Smooth muscle cell (in vitro differentiated cells): ENCODE results near the gene DYRK2. TPM values are rescaled to one million over a fixed set of nuclear protein-coding genes. Genes with fewer than 3 reads are reported as not detected.

Experiments
- DNase-seq: peaks from one replicate; lab custom pipeline; 2025; ENCODE audit not compliant: unreplicated experiment; lab: John Stamatoyannopoulos, UW
- H2AFZ ChIP-seq: fragments of 200-600 bp; sonication (generic); 2 replicates; pipeline ENCODE4 v1.6.0; 2016; ENCODE audit warnings: antibody characterized with exemption, low read depth, mild to moderate bottlenecking
- H3F3A ChIP-seq: fragments of 200-600 bp; sonication (generic); 2 replicates; pipeline ENCODE4 v1.6.0; 2017; ENCODE audit warnings: antibody characterized with exemption, low read depth
- H3K27ac ChIP-seq: fragments of 200-600 bp; sonication (generic); 2 replicates; pipeline ENCODE4 v1.5.1; 2016; ENCODE audit warnings: low read depth, mild to moderate bottlenecking
- H3K27me3 ChIP-seq: fragments of 200-600 bp; sonication (generic); 2 replicates; pipeline ENCODE4 v1.6.1; 2016; ENCODE audit warnings: low read depth, mild to moderate bottlenecking
- H3K36me3 ChIP-seq: fragments of 200-600 bp; sonication (generic); 2 replicates; pipeline ENCODE4 v1.5.1; 2016; ENCODE audit warnings: low read depth
- H3K4me1 ChIP-seq: fragments of 200-600 bp; sonication (generic); 2 replicates; pipeline ENCODE4 v1.5.1; 2016; ENCODE audit warnings: low read depth
- H3K4me2 ChIP-seq: fragments of 200-600 bp; sonication (generic); 2 replicates; pipeline ENCODE4 v1.6.0; 2016; ENCODE audit warnings: mild to moderate bottlenecking
- H3K4me3 ChIP-seq: fragments of 200-600 bp; sonication (generic); 2 replicates; pipeline ENCODE4 v1.5.1; 2016; ENCODE audit warnings: mild to moderate bottlenecking
- H3K79me2 ChIP-seq: fragments of 200-600 bp; sonication (generic); 2 replicates; pipeline ENCODE4 v1.6.0; 2016; ENCODE audit warnings: low read depth, mild to moderate bottlenecking
- H3K9ac ChIP-seq: fragments of 200-600 bp; sonication (generic); 2 replicates; pipeline ENCODE4 v1.6.0; 2016; ENCODE audit warnings: low read depth
- H3K9me3 ChIP-seq: fragments of 200-600 bp; sonication (generic); replicated peaks from 2 replicates; pipeline ENCODE4 v1.5.1; 2016; ENCODE audit warnings: low read depth
- H4K20me1 ChIP-seq: fragments of 200-600 bp; sonication (generic); 2 replicates; pipeline ENCODE4 v1.6.0; 2016; ENCODE audit warnings: low read depth
- CTCF ChIP-seq: fragments of 200-600 bp; sonication (generic); IDR thresholded peaks from 2 replicates; pipeline ENCODE4 v1.5.1; 2017; ENCODE audit warnings: borderline replicate concordance, mild to moderate bottlenecking, antibody characterized with exemption; ENCODE audit not compliant: insufficient read depth, poor library complexity, severe bottlenecking
- WGBS: methylation state at CpG from one replicate; pipeline ENCODE4 v1.1.7; 2016; ENCODE audit warnings: low lambda C conversion rate; 5-methylcytosine and 5-hydroxymethylcytosine counted together
- polyA plus RNA-seq: library from polyadenylated mRNA; unstranded; fragments of >200 nt; fragmentation: Nextera tagmentation; extraction: Ambion mirVana; gene quantifications from 2 replicates; pipeline ENCODE4 v1.2.1, GENCODE V29; 2016
- total RNA-seq: library from RNA; depleted of rRNA; stranded (reverse); fragments of >200 nt; gene quantifications from 2 replicates; pipeline ENCODE4 v1.2.3, GENCODE V29; 2014

DYRK2 gene
- 44.0 and 65.3 TPM in 2 replicates for total RNA-seq
- polyA plus RNA-seq, result 41.6 and 64.1 TPM in 2 replicates

GRCh38 chr12:67648521-67649260 lies at the start of gene DYRK2:
Gene DYRK2 (plus strand): TSS chr12:67648745. CDS start chr12:67649134, 389 bp downstream.
- Histone ChIP-seq H3F3A (peaks cover 12% of the 10 kb centered on the region), H2AFZ (peak within 1 kb of the TSS; percentile 93), H4K20me1 (peaks cover 40% of the 10 kb centered on the region), H3K36me3 (no peaks in the 10 kb centered on the region), H3K27me3 (no peaks in the 10 kb centered on the region), H3K27ac (peak within 1 kb of the TSS; percentile 96), H3K79me2 (peaks cover 51% of the 10 kb centered on the region), H3K4me1 (peaks cover 13% of the 10 kb centered on the region), H3K4me3 (peak within 1 kb of the TSS; percentile 94), H3K9ac (peak within 1 kb of the TSS; percentile 98), H3K9me3 (no peaks in the 10 kb centered on the region), H3K4me2 (peak within 1 kb of the TSS; percentile 98)
- no peak for TF ChIP-seq CTCF
- peak; percentile 70 for DNase-seq
- WGBS, result 0% methylated on average over 23 of the region's 109 CpGs

GRCh38 chr12:67599691-67600090 lies 48.9 kb upstream of the DYRK2 start:
- H3K27me3 ChIP-seq, result no peaks in the 10 kb centered on the region
- no peaks in the 10 kb centered on the region for H3F3A ChIP-seq
- H3K9me3 ChIP-seq, result no peaks in the 10 kb centered on the region
- no peak overlapping the region for H3K4me3 ChIP-seq
- no peaks in the 10 kb centered on the region for H3K79me2 ChIP-seq
- TF ChIP-seq CTCF, result no peak
- no peak overlapping the region for H3K27ac ChIP-seq
- H3K9ac ChIP-seq, result no peak overlapping the region
- H3K4me2 ChIP-seq, result no peak overlapping the region
- 91% methylated on average over 6 of the region's 6 CpGs for WGBS
- H3K36me3 ChIP-seq, result no peaks in the 10 kb centered on the region
- no peak for DNase-seq
- no peak overlapping the region for H2AFZ ChIP-seq
- H4K20me1 ChIP-seq, result no peaks in the 10 kb centered on the region
- H3K4me1 ChIP-seq, result no peaks in the 10 kb centered on the region

- H3K27me3 ChIP-seq, result no peaks in the 10 kb centered on the region
- H4K20me1 ChIP-seq, result no peaks in the 10 kb centered on the region
- H3K4me3 ChIP-seq, result no peak overlapping the region
- no peaks in the 10 kb centered on the region for H3K9me3 ChIP-seq
- no peak for DNase-seq
- H3F3A ChIP-seq, result no peaks in the 10 kb centered on the region
- no peak overlapping the region for H3K27ac ChIP-seq
- no peak overlapping the region for H3K9ac ChIP-seq
- no peak for TF ChIP-seq CTCF
- WGBS, result 91% methylated on average over 1 of the region's 1 CpG
- no peaks in the 10 kb centered on the region for H3K36me3 ChIP-seq
- no peak overlapping the region for H3K4me2 ChIP-seq
- no peaks in the 10 kb centered on the region for H3K4me1 ChIP-seq
- H2AFZ ChIP-seq, result no peak overlapping the region
- H3K79me2 ChIP-seq, result no peaks in the 10 kb centered on the region
These were observed 47.4 kb upstream of the DYRK2 start for GRCh38 chr12:67601126-67601525.
